Measurements from ENCODE around the gene KCNK15.

KCNK15 gene

GRCh38 chr20:44792796-44793195 lies 47.1 kb downstream of the KCNK15 start:
- DNase-seq, result no peak

GRCh38 chr20:44795836-44796235 lies 50.2 kb downstream of the KCNK15 start:
- DNase-seq, result no peak

GRCh38 chr20:44796311-44796710 lies 50.6 kb downstream of the KCNK15 start:
- DNase-seq, result no peak

- no peak for DNase-seq
Observed at GRCh38 chr20:44796758-44797457, 51.2 kb downstream of the KCNK15 start.

- DNase-seq, result no peak
Observed at GRCh38 chr20:44799691-44800090, 54.0 kb downstream of the KCNK15 start.

- DNase-seq, result peak in 1 of 2 donors; percentile 9
Observed at GRCh38 chr20:44800391-44801046, 54.9 kb downstream of the KCNK15 start.
